Cardiac septum (tissue), 1 donor: Measurements from ENCODE around the gene PARN. TPM values are rescaled to one million over a fixed set of nuclear protein-coding genes. Genes with fewer than 3 reads are reported as not detected.
"Not testable (repeated sequence)": the region's sequence is repeated elsewhere in the genome, so short reads cannot be mapped to it uniquely, and the experiment has no call there.

Experiments
- DNase-seq: peaks from one replicate; pipeline ENCODE4 v3.0.0-alpha.2; 2020; ENCODE audit warnings: low spot score
- intact Hi-C: fragments of 100-400 bp; cut with DNase I; formaldehyde crosslinking; loops from one replicate; pipeline ENCODE4 v1.14.0; 2022
- total RNA-seq: library from RNA; stranded (reverse); fragmentation: NEBNext Ultra II Directional; extraction: Animal tissue kit (Norgen Biotek cat#: 25700); gene quantifications from one replicate; pipeline ENCODE4 v1.2.1, GENCODE V29; 2021
- donor health status: DM: no; HTN: no; CAD: no.

The PARN gene
- total RNA-seq, 1 donor from 2014 or later, result 20.3 TPM

- intact Hi-C loops, result no loop called here
- no peak for DNase-seq
Observed at GRCh38 chr16:14398014-14398717, 231.9 kb downstream of the PARN start.

- DNase-seq, intact Hi-C loops: not testable (repeated sequence)
Observed at GRCh38 chr16:14395710-14396304, 234.3 kb downstream of the PARN start.

GRCh38 chr16:14394834-14395233, 235.2 kb downstream of the PARN start:
- intact Hi-C loops, result no loop called here
- DNase-seq, result no peak

- no peak for DNase-seq
- intact Hi-C loops, result no loop called here
Observed at GRCh38 chr16:14392960-14393359, 237.1 kb downstream of the PARN start.

- DNase-seq, result no peak
- intact Hi-C loops, result no loop called here
Observed at GRCh38 chr16:14389359-14389758, 240.7 kb downstream of the PARN start.

- DNase-seq, result no peak
- intact Hi-C loops, result no loop called here
Observed at GRCh38 chr16:14388243-14388642, 241.8 kb downstream of the PARN start.

GRCh38 chr16:14386115-14386514, 243.9 kb downstream of the PARN start:
- intact Hi-C loops, result no loop called here

More at GRCh38 chr16:14386115-14386514, 243.9 kb downstream of the PARN start:
- no peak for DNase-seq

Other genes with a start within 250 kb of the PARN start
- 34.2 TPM for gene BFAR, start 2.7 kb upstream of the PARN start, total RNA-seq
- not detected for gene PLA2G10, start 64.0 kb upstream of the PARN start, total RNA-seq
- 2.0 TPM for gene NPIPA3, start 73.2 kb upstream of the PARN start, total RNA-seq
- 4.5 TPM for gene NPIPA2, start 112.3 kb upstream of the PARN start, total RNA-seq
- gene NOMO1, start 203.5 kb upstream of the PARN start, total RNA-seq, result 84.9 TPM